Measurements from ENCODE around the gene RACK1. TPM values are rescaled to one million over a fixed set of nuclear protein-coding genes. Genes with fewer than 3 reads are reported as not detected.

Gene RACK1
- total RNA-seq, 1 experiment from 2014 or later = 2,552 TPM

DNA sequence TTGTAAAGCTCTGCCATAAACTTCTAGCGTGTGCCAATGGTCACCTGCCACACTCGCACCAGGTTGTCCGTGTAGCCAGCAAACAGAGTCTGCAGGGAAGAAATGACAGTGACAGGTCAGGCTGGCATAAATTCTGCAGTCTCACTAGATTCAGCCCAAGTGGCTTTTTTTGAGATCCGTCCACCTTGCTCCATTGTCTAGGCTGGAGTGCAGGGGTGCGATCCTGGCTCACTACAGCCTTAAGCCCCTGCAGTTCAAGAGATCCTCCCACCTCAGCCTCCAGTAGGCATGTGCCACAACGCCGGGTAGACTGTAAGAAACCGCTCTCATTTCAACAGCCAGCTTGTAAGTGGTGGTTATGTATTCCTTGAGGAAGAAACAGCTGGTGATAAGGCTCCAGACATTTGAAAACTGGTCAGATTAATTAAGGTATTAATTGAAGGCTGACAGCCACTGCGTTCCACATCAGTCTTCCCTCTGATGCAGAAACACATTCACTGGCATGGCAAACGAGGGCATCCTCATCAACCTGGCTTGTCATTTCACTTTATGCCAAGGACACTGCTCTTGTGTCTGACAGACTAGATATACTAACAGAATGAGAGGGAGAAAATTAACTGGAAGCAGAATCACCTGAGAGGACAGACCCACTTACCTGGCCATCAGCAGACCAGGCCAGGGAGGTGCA is 6.6 kb downstream of the RACK1 start:
- peaks cover 7% of the 10 kb centered on the region; the same call in 1 of the 2 replicates for H3K79me2 ChIP-seq (ENCODE audit: insufficient read depth, low read length)
- no peak overlapping the region for H2AK5ac ChIP-seq (ENCODE audit: insufficient read length, low read length)

More for the DNA sequence above, 6.6 kb downstream of the RACK1 start:
- Histone ChIP-seq H2BK5ac (ENCODE audit: insufficient read length, low read length) (no peak overlapping the region), H3K79me1 (ENCODE audit: insufficient read depth, low read depth, low read length, poor library complexity, severe bottlenecking) (peaks cover 7% of the 10 kb centered on the region), H4K8ac (replicated peaks; ENCODE audit: insufficient read length, low read depth, low read length) (no peak overlapping the region), H2BK120ac (ENCODE audit: low read depth, low read length, poor library complexity, severe bottlenecking) (no peak overlapping the region), H4K20me1 (ENCODE audit: control insufficient read depth, insufficient read depth, insufficient read length) (no peaks in the 10 kb centered on the region), H2AFZ (ENCODE audit: low read length) (no peak overlapping the region), H3T11ph (ENCODE audit: low read length) (no peak overlapping the region), H3K9me3 (ENCODE audit: control insufficient read depth, low read depth, low read length) (no peaks in the 10 kb centered on the region), H3K23me2 (ENCODE audit: insufficient read length, low read depth, low read length, poor library complexity, severe bottlenecking) (no peaks in the 10 kb centered on the region), H3K23ac (ENCODE audit: insufficient read length, low read depth, low read length) (no peak overlapping the region), H3K4me1 (ENCODE audit: insufficient read depth, low read length) (no peaks in the 10 kb centered on the region), H4K91ac (ENCODE audit: insufficient read length, low read depth, low read length) (no peak overlapping the region), H3K56ac (ENCODE audit: insufficient read length, low read depth, low read length) (no peak overlapping the region), H2BK20ac (ENCODE audit: low read depth, low read length, poor library complexity, severe bottlenecking) (no peak overlapping the region), H2BK15ac (ENCODE audit: low read depth, low read length) (no peak overlapping the region), H3K18ac (ENCODE audit: insufficient read length, low read depth, low read length) (no peak overlapping the region), H3K4ac (ENCODE audit: low read depth, low read length) (no peak overlapping the region), H2BK12ac (ENCODE audit: insufficient read length, low read depth, low read length) (no peak overlapping the region), H3K27me3 (ENCODE audit: insufficient read depth, low read length) (no peaks in the 10 kb centered on the region), H4K5ac (ENCODE audit: insufficient read length, low read depth, low read length) (no peak overlapping the region), H3K14ac (ENCODE audit: insufficient read depth, low read length) (no peak overlapping the region), H3K27ac (ENCODE audit: insufficient read length, low read depth, low read length) (no peak overlapping the region), H3K9ac (ENCODE audit: extremely low read depth, insufficient read length, low read length) (no peak overlapping the region), H3K4me2 (ENCODE audit: insufficient read depth, insufficient read length, low read length) (no peak overlapping the region)
- no CpG with 5 or more reads among the region's 10 CpGs for WGBS (ENCODE audit: extremely low coverage, insufficient read length, low lambda C conversion rate)
- Mint-ChIP-seq H3K4me1 (peaks cover 11 to 33% of the 10 kb centered on the region in 2 experiments), H3K4me3 (no peak overlapping the region; a peak in 1 of 5 replicates), H3K27ac (peak overlapping the region in 1 of 3 experiments; percentile 90; a peak in 3 of 7 replicates), H3K9me3 (0 out of 5 replicates have a peak, but pooled peaks cover 0 to under 1% of the 10 kb centered on the region in 2 experiments), H3K36me3 (ENCODE audit: insufficient read depth in 1 of 3, low read depth in 3 of 3) (peaks cover 64 to 90% (median 71%) of the 10 kb centered on the region in 3 experiments), H3K27me3 (ENCODE audit: low read depth) (no peaks in the 10 kb centered on the region; the same call in 1 of the 2 replicates)
- DNase-seq = no peak
- TF ChIP-seq CTCF (conservative IDR thresholded peaks at IDR 0.05) = no peak

All from H9 (cell line).